RPMI7951 (cell line): ENCODE results near the gene NKAIN2. TPM values are rescaled to one million over a fixed set of nuclear protein-coding genes. Genes with fewer than 3 reads are reported as not detected.
A peak's percentile ranks its signal among the peaks of the same experiment; 100 is the strongest.
"Not testable (repeated sequence)": the region's sequence is repeated elsewhere in the genome, so short reads cannot be mapped to it uniquely, and the experiment has no call there.

Experiments
- DNase-seq: peaks from one replicate; pipeline ENCODE4 v3.0.0-alpha.2; 2012; ENCODE audit warnings: low read depth
- total RNA-seq: library from RNA; depleted of rRNA; stranded (reverse); fragments of >200 nt; shearing (Covaris generic); gene quantifications from 2 replicates; pipeline ENCODE4 v1.2.3, GENCODE V29; 2014

NKAIN2 gene
- total RNA-seq, 1 experiment from 2014 or later = not detected

DNA sequence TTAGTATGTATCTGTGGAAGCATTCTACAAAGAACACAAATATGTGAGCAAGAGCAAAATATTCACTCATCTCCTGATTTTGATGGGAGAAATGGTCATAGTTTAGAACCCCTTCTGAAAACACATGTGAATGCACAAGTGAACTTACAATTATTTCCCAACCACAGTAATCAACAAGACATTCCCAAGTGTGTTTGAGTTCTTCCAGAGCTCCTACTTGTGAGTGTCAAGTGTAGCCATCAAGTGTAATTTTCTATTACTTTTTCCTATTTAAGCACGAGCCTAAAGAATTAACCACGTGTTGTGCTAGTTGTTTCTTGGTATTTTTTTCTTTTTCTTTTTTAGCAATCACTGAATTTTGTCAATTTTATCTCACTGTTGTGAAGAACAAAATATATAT lies 402.3 kb downstream of the NKAIN2 start:
- no peak for DNase-seq

DNA sequence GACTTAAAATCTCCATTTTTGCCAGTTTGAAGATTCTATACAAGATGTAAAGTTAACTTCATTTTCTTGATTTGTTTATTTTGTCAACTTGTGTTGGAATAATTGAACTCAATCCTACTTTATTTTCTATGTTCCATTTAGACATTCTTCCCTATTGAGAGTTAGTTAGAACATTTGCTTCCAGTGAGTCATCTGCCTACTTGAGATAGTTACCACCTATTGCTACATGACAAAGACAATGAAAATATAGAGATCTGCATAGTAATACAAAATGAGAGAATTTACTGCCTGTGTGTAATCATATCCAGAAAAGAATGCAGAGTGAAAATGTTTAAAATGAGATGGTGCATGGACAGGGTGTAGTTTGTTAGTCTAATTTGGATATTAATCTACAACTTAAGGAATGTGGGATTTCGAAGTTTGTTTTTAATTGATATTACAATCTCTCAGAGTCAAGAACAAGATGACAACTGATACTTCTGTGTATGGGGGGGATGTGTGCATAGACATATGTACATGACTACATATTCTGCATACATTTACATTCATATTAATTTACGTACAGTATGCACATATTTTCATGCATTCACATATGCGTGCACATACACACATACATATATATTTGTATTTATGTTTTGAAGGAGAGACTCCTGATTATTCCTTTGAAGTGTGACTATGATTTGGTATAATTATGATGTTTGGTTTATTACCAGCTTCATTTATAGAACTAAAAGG lies 420.1 kb downstream of the NKAIN2 start:
- DNase-seq = no peak

DNA sequence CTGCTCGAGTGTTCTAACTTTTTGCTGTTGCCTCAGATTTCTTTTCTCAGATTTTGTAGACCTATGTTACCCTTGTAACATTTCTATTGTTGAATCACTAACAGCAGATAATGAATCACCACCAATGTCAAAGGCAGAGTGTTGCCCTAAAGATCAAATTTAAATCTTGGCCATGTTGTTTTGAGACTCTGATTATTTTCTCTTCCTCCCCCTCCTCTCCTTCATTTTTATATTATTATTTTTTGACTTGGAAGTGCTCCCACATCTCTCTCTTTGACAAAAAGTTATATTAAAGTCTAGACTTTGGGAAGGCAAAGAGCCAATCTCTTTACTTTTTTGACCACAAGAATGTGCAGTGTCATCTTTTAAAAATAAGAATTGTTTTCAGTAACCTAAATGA lies 422.7 kb downstream of the NKAIN2 start:
- DNase-seq = no peak

DNA sequence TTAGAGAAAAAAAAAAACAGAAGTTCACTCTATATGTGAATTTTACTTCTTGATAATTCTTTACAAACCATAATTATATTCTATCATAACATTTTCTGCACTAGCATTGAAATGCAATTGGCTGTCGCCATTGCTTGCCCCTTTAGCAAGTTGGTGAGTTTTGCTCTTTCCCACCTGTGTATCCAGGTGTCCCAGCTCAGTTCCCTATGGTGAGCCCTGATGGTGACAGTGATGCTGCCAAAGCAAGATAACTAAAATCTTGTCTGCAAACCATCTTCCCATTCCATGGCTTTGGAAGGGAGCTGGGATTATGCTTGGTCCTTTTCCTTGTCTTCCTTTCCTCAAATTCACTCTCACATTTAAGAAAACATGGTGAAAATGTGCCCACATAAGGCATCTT lies 429.6 kb downstream of the NKAIN2 start:
- no peak for DNase-seq

DNA sequence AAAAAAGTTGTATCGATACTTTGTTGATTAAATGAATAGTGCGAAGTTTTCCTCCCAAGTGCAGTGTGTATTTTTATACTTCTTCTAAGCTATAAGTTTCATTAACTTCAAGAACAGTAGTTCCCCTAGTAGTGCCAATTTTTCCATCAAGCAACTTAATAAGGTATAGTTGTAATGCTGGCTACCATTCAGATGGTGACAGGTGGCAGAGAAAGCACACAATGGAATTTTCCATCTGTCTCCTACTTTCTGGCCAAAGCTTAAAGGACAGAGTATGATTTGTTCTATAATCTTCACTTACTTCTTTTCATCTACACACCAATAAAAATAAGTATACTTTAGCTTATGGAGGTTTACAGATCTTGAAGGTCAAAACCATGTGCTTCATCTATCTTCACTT lies 431.1 kb downstream of the NKAIN2 start:
- DNase-seq = no peak

DNA sequence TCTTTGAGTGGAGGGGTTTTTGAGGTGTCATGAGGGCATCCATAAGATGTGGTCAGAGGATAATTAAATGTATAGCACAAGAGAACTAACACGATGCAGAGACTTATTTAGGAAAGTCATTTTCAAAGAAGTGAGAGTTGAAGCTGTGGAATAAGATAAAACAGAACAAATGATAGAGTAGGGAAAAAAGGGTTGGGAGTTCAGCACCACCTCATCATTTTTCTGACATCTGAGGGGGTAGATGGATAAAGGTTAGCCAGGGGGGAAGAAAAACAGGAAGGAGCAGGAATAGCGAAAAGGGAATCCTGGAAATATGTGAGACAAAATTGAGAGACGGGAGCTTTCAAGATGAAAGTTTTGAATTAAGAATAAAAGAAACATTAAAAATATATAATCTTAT lies 434.2 kb downstream of the NKAIN2 start:
- no peak for DNase-seq

DNA sequence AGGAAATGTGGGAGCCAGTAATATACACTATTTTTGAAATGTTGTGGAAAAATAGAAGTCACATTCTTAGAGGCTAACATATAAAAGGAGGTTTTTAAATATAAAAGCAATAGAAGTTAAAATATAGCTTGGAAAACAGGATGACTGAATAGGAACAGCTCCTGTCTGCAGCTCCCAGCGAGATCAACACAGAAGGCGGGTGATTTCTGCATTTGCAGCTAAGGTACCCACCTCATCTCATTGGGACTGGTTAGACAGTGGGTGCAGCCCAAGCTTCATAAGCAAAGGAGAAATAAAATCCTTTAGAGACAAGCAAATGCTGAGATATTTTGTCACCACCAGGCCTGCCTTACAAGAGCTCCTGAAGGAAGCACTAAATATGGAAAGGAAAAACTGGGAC lies 434.7 kb downstream of the NKAIN2 start:
- DNase-seq = not testable (repeated sequence)

DNA sequence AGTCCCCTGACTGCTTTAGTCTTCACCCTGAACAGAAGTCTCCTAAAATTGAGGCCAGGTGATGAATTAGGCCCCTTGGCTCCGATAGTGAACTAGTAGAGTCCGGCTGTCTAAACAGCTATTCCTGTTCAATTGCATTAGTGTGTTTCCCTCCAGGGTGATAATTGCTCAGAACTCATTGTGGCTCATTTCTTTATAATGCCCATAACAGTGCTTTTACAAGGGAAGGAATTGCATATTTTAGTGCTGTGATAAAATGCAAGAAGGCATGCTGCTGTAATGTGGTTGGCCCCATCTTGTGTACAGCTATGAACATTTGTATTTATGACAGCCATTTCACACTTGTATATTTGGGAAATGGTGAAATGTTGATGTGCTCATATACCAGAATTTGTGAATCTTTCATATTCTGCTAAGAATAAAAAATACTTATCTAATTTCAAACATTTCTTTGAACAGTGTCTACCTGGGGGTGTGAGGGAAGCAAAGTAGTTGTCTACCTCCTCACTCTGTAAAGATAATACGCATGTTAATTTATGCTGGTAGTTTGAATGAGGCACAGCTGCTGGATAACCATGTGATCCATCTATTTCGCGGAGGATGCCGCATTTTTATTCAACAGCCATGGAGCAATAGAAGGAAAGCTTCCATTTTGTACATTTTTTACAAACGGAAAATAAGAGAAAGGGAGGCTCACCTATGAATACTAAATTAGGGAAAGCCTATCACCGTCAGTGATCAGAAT lies 451.4 kb downstream of the NKAIN2 start:
- no peak for DNase-seq

DNA sequence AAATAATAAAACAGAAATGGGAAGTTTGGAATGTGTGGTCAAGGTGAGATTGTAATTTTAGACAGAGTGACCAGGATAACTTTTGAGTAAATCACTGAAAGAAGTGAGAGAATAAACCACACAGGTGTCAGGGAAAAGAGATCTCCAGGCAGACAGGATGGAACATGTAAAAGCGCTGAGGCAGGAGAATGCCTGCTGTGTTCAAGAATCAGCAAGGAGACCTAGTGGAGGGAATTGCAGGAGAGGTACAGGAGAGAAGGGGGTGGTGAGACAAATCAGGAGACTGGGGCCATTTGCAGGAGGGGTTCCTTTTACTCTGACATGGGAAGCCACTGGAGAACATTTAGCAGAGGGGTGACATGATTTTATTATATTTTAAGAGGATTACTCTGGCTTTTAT lies 456.7 kb downstream of the NKAIN2 start:
- DNase-seq = no peak

DNA sequence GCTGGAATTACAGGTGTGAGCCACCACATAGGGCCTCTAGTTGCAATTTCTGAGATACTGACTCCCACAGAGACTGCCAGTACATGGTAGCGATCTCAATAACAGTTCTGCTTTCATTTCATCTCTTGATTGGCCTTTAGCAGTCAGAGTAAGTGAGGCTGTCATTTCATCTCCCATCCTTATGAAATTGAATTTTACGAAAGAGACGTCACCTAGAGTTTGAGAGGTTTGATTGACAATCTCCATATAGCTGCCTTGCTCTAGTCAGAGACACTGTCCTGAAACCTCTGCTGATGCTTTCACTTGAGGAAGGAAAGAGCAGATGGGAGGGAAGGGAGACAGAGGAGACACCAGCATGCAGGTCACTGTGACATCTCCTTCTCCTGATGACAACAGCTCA lies 466.1 kb downstream of the NKAIN2 start:
- no peak for DNase-seq

DNA sequence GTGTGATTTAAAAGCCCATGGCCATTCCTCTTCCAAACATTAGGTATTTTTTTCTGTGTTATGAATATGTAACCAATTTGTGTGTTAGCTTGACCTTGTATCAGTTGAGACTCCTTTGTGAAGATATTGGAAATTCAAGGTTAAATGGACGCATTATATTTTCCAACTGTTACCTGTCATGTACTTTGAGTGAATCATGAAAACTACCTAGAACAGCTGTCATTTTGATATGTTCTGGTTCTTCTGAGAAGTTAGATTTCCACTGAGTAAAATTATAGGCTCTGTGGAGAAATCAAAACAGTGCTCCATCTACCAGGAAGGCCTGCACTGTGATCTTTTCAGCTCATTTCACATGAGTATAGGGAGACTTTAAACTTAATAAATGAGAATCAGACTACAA lies 470.0 kb downstream of the NKAIN2 start:
- DNase-seq = no peak

DNA sequence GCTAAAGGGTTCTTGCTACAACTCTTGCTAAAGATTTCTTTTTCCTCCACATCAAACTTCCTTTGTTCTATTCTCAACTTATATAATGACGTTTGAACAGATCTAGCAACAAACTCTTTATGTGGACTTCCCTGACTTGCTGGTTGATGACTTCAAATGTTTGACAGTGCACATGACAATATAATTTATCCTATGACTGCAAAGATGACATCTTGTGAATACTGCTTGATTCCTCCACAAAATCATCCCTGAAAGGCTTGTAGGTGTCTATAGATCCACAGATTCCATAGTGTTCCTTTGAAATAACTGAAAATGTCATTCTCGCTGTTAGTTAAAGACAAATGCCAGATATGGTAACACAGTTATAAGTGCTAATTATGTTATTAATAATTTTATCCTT lies 478.9 kb downstream of the NKAIN2 start:
- DNase-seq = no peak

DNA sequence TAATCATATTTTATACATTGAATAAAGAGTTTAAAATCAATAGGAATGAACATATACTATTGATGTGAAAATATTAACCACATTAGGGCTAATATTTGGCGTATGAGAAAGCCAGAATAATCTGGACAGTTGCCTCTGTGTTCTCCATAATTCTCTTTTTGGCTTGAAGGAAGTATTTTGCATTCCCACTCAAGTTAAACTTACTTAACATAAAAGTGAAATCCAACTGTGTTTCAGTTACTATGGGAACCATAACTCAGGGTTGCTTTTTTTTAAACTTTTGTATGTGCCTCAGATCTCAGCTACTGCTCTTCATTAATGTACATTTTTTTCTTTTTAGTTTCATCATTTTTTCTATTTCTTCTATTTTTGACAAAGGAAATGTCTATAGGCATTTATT lies 479.8 kb downstream of the NKAIN2 start:
- no peak for DNase-seq

DNA sequence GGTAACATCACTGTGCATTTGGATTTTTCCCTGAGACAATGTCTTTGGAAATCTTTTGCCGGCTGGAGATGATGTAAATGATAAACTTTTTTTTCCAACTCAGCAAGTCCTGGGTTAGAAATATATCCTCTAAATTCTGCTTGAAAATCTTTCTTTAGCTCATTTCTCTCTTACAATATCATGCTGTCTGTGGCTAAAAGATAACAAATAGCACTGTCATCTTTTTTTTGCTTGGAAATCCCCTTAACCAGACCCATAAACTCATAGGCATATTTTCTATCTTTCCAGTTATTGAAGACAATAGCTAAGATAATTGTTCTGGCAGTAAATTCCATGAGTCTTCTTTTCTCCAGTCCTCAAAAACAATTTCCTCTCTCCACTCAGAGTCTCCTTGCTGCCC lies 481.5 kb downstream of the NKAIN2 start:
- no peak for DNase-seq

DNA sequence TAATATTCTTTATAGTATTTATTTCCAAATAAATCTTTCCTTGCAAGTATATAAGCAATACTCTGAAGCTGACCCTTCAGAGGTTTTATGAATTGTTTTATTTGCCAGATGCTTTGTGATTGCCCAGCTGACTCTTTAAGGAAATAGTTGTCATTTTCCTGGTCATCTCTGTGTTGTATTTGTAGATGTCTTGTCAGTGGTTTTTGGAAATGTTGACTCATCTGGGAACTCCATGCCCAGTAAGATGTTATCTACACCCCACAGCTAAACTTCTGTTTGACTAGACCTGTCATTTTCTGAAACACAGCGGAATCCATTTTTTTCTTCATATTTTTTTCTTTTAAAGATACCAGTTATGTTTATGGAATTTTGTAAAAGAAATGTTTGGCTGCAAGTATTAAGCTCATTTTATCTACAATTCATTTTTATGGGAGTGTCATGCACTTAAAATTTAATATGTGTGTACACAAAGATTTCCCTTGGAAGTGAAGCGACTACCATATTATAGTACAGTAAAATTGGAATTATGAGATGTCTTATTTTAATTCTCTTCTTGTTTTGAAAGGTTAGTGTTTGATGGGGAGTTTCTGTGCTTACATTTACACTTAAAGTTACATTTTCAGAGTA lies 491.0 kb downstream of the NKAIN2 start:
- DNase-seq = peak; percentile 0

DNA sequence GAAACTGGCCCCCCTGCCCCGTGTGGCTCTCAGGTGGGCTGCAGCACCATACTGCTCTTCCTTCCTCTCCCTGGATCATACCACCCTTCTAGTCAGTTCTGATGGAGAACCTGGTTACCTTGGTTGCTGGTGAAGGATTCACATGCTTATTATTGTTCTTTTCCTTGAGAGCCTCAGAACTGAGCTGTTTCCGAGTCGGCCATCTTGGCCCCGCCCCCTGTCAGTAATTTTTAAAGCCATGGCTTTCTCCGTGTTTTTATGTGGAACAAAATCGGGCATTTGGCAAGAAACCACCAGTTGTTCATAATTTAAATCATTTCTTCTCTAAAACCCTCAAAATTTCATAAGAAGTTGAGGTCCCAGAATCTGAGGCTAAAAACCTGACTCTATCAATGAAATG lies 493.8 kb downstream of the NKAIN2 start:
- DNase-seq = no peak

DNA sequence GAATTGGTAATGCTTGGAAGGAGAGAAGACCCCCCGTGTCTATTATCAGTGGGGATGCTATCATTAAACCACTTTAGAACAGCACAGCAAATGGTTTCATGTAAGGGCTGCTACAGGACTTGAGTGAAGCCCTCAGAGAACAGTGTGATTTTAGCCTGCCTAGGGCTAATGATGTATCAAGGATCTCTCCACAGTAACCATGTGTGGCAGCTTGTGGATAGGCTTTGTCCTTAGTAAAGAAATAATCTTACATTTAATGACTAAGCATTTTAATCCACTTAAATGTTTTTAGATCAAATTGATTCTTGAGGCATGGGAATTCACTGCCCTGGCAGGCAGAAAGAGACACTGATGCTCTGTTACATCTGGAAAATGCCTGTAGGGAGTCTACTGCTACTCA lies 495.1 kb downstream of the NKAIN2 start:
- DNase-seq = no peak

DNA sequence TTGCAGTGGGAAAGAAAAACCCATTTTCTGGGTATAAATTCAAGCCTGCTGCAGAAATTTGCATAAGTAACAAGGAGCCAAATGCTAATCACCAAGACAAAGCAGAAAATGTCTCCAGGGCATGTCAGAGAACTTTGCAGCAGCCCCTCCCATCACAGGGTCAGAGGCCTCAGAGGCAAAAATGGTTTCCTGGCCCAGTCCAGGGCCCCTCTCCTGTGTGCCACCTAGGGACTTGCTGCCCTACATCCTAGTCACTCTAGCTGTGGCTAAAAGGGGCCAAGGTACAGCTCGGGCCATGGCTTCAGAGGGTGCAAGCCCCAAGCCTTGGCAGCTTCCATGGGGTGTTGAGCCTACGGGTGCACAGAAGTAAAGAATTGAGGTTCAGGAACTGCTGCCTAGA lies 497.2 kb downstream of the NKAIN2 start:
- DNase-seq = not testable (repeated sequence)

DNA sequence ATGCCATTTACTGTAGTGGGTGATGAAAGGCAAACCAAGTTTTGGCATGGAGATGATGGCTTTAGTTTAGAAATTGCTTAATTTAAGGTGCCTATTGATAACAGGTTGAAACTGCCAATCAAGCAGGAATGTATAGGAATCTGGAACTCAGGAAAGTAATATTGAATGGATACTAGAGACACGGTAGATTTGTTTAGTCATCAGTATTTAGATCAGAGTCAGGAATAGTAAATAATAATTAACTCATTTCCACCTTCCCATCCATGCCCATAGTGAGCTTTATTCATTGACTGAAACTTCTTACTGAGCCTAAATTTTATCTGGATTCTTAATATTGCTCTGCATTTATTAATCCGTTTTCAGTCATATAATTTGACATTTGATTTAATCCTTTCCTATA lies 500.3 kb downstream of the NKAIN2 start:
- DNase-seq = no peak

DNA sequence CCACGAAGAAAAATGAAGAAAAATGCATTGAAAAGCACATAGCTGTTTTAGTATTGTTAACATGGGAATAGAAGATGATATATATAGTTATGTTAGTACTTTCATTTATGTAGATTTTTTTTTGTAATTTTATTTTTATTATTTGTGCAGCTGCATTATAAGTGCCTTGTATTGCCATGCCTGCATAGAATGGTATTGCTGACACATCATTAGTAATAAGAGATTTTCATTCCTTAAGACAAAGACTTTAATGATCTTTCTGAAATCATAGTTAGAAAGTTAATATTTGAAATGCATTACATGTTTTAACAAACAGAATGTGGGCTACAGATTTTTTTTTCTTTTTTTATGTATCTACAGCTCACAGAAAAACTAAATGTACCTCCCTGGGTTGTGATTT lies 506.5 kb downstream of the NKAIN2 start:
- no peak for DNase-seq

DNA sequence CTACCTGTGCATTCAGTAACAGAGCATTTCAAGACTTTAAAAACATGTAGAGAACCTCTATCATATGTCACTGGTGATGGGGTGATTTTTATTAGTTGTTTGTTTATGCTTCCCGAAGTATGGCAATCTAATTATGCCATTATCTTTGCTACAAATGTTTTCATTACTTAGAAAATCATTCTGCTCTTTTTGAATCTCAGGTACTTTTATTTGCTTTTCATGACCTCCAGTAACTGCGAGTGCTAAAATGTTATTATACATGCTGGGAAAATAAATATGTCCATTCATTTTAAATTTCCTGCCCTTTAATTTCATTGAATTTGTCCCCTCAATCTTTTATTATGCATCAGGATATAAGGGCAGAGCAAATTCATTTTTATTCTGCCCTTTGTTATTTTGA lies 515.7 kb downstream of the NKAIN2 start:
- no peak for DNase-seq

DNA sequence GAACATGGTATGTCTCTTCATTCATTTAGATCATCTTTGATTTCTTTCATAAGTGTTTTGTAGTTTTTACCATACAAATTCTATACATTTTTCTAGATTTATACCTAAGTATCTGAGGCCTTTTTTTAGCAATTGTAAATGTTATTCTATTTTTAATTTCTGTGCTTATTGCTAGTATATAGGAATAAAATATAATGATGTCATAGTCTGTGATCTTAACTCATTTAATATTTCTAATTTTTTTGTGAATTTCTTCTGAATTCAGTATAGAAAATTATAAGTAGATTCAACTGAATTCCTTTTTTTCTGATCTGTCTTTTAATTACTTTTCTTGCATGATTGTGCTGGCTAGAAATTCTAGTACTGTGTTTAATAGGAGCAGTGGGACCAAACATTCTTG lies 520.6 kb downstream of the NKAIN2 start:
- no peak for DNase-seq

DNA sequence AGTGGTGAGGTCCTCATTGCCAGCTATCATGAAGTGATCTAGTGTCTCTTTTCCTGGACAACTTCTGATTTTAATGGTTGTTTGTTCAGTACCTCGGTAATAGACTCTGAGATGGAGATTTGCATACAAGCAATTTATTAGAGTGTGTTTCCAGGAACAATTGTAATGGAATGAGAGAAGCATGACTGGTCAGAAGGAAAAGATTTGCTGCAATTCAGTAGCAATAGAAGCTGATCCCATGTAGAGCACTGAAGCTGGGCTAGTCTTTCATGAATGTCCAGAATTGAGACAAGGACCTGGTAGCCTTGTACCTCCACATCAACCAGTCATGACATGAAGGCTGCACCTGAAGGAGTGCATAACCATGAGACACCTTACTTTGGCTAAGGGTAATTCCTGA lies 526.5 kb downstream of the NKAIN2 start:
- no peak for DNase-seq
